GM12872 (cell line): Measurements from ENCODE around the gene NPIPB8.

Experiments used
- TF ChIP-seq, protein P1 (sequence below): IDR thresholded peaks from 3 replicates; pipeline ENCODE4 v1.5.1; 2011; ENCODE audit warnings: low read depth, mild to moderate bottlenecking, low read length, moderate library complexity; ENCODE audit not compliant: insufficient read depth

Gene NPIPB8

DNA sequence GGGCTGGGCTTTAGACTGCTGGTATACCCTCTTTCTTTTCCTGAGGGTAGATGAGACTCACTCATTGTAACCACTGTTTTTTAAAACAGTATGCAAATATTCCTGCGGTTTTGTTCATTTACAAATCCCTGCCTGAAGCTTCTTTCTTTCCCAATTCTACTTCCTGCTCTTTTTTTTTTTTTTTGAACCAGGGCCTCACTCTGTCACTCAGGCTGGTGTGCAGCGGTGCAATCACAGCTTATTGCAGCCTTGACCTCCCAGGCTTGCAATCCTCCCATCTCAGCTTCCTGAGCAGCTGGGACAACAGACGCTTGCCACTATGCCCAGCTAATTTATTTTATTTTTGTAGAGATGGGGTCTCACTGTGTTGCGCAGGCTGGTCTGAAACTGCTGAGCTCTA lies 20.0 kb upstream of the NPIPB8 start:
- TF ChIP-seq, protein P1, sequence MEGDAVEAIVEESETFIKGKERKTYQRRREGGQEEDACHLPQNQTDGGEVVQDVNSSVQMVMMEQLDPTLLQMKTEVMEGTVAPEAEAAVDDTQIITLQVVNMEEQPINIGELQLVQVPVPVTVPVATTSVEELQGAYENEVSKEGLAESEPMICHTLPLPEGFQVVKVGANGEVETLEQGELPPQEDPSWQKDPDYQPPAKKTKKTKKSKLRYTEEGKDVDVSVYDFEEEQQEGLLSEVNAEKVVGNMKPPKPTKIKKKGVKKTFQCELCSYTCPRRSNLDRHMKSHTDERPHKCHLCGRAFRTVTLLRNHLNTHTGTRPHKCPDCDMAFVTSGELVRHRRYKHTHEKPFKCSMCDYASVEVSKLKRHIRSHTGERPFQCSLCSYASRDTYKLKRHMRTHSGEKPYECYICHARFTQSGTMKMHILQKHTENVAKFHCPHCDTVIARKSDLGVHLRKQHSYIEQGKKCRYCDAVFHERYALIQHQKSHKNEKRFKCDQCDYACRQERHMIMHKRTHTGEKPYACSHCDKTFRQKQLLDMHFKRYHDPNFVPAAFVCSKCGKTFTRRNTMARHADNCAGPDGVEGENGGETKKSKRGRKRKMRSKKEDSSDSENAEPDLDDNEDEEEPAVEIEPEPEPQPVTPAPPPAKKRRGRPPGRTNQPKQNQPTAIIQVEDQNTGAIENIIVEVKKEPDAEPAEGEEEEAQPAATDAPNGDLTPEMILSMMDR, result no peak

DNA sequence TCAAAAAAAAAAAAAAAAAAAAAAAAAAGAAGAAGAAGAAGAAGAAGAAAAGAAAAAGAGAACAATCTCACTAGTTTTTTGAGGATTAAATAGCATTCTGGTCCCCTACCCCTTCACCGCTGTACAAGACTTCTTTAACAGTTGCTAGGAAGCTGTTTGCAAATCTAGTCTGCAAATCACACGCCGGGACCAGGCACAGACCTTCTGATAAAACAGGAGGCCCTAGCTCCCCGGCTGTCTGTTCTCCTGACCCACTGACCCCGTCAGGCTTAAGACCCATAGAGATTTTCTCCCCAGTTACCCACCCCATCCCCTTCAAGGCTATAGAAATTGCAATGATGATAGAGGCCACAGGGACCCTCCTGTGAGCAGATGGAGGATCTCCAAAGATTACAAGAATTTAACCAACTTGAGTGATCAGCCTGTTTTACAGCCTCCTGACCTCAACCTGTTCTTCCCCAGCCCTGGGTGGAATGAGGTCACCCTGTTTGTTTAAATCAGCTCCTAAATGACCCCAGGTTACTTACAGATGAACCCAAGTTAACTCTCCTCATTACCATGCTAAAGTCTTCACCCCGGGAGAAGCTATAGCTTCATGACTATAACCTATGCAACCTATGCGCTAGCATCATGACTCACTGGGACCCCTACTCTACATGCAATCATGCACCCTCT lies 16.2 kb upstream of the NPIPB8 start:
- TF ChIP-seq, protein P1, result no peak

DNA sequence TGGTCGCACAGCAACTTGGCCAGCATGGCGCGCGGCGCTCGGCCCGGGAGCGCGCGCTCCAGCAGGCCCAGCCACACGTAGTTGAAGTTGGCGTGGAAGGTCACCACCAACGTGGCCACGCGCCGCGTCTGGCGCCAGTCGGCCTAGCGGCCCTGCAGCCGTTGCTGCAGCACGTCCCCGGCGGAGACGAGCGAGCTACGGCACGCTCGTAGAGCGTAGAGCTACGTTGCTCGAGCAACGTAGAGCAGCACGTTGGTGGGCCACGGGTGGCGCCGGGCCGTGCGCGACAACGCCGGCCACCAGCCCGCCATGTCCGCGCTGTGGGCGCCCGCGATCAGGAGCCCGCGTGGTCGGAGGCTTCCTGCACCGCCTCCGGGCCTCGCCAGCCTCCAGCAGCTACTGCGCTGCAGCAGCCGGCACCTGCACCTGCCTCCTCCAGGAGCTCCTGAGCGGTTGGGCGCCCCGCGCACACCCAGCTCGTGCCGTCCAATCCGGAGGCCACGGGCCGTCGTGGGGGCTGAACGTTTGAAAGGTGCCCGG lies 14.6 kb upstream of the NPIPB8 start:
- TF ChIP-seq, protein P1, result no peak
